HL-60 (cell line): Measurements from ENCODE around the gene ZNF622.

Experiments
- GABPA ChIP-seq: IDR thresholded peaks from 2 replicates; pipeline ENCODE4 v1.6.1; 2012; ENCODE audit warnings: low read depth
- POLR2AphosphoS5 ChIP-seq: IDR thresholded peaks from 2 replicates; pipeline ENCODE4 v1.6.1; 2012; ENCODE audit warnings: low read depth
- REST ChIP-seq: IDR thresholded peaks from 2 replicates; pipeline ENCODE4 v1.6.1; 2012; ENCODE audit warnings: low read depth; ENCODE audit not compliant: insufficient replicate concordance
- SPI1 ChIP-seq: IDR thresholded peaks from 2 replicates; pipeline ENCODE4 v1.6.1; 2012; ENCODE audit warnings: low read depth, mild to moderate bottlenecking, borderline replicate concordance
- TF ChIP-seq, protein P1 (sequence below): IDR thresholded peaks from one replicate; pipeline ENCODE4 v1.5.1; 2011; ENCODE audit warnings: low read length, control low read depth, inconsistent platforms; ENCODE audit not compliant: insufficient read depth

DNA sequence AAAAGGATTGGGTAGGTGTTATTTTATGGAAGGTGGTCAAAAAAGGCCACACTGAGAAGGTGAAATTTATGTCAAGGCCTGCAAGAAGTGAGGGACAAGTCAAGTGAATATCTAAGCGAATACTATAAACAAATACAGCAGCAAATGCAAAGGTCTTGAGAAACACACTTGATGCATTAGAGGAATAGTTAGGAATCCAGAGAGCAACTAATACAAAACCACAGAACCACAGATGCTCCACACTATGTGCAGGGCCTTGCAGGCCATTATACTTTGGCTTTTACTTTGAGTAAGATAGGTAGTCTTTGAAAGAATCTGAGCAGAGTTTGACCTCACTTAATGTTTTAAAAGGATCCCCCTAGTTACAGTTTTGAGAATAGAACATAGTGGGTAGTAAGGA, 4.6 kb downstream of the ZNF622 start:
- TF ChIP-seq, protein P1, sequence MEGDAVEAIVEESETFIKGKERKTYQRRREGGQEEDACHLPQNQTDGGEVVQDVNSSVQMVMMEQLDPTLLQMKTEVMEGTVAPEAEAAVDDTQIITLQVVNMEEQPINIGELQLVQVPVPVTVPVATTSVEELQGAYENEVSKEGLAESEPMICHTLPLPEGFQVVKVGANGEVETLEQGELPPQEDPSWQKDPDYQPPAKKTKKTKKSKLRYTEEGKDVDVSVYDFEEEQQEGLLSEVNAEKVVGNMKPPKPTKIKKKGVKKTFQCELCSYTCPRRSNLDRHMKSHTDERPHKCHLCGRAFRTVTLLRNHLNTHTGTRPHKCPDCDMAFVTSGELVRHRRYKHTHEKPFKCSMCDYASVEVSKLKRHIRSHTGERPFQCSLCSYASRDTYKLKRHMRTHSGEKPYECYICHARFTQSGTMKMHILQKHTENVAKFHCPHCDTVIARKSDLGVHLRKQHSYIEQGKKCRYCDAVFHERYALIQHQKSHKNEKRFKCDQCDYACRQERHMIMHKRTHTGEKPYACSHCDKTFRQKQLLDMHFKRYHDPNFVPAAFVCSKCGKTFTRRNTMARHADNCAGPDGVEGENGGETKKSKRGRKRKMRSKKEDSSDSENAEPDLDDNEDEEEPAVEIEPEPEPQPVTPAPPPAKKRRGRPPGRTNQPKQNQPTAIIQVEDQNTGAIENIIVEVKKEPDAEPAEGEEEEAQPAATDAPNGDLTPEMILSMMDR = no peak
- TF ChIP-seq GABPA (no peak), POLR2AphosphoS5 (no peak), SPI1 (no peak), REST (no peak)
